K562 (cell line): ENCODE data around the gene GDF15. TPM values are rescaled to one million over a fixed set of nuclear protein-coding genes. Genes with fewer than 3 reads are reported as not detected.

Experiments used
- CSDE1 ChIP-seq, 2 experiments: fragments of 450-650 bp; IDR thresholded peaks; 2 replicates each; pipeline ENCODE4 v1.6.1; 2016; ENCODE audit warnings: mild to moderate bottlenecking in 1 of 2
- CTBP1 ChIP-seq: fragments of 450-650 bp; IDR thresholded peaks from 2 replicates; pipeline ENCODE4 v1.6.1; 2016; ENCODE audit warnings: borderline replicate concordance
- CXXC5 ChIP-seq: fragments of 250-450 bp; sonication (Bioruptor Pico); IDR thresholded peaks from 2 replicates; pipeline ENCODE4 v1.8.0; 2022; ENCODE audit warnings: inconsistent platforms, mild to moderate bottlenecking, moderate library complexity
- EP400 ChIP-seq: fragments of 450-650 bp; IDR thresholded peaks from 2 replicates; pipeline ENCODE4 v1.6.1; 2017; ENCODE audit warnings: antibody characterized with exemption, mild to moderate bottlenecking, moderate library complexity
- GABPA ChIP-seq: fragments of 200-800 bp; sonication (Bioruptor generic); conservative IDR thresholded peaks from 2 replicates; pipeline ENCODE4 v1.6.1; 2016; ENCODE audit warnings: low read depth, missing genetic modification characterization, missing compliant biosample characterization
- HMG20A ChIP-seq: fragments of 450-650 bp; formaldehyde crosslinking; conservative IDR thresholded peaks from 2 replicates; pipeline ENCODE4 v1.4.0; 2020; ENCODE audit warnings: mild to moderate bottlenecking, mixed read lengths
- HMGN3 ChIP-seq: IDR thresholded peaks from 2 replicates; pipeline ENCODE4 v1.6.1; 2011; ENCODE audit warnings: borderline replicate concordance, low read depth, mild to moderate bottlenecking, mixed read lengths, low read length; ENCODE audit not compliant: insufficient read length; ENCODE audit errors: extremely low read depth
- JUNB ChIP-seq: fragments of 450-650 bp; formaldehyde crosslinking; conservative IDR thresholded peaks from 2 replicates; pipeline ENCODE4 v1.4.0; 2020; ENCODE audit warnings: mild to moderate bottlenecking
- KDM2B ChIP-seq: fragments of 250-450 bp; sonication (Bioruptor Pico); IDR thresholded peaks from 2 replicates; pipeline ENCODE4 v1.8.0; 2021; ENCODE audit warnings: mild to moderate bottlenecking, moderate library complexity
- KDM5B ChIP-seq: fragments of 200-600 bp; sonication (generic); IDR thresholded peaks from 2 replicates; pipeline ENCODE4 v1.6.1; 2012; ENCODE audit warnings: low read depth, mild to moderate bottlenecking, moderate library complexity, low read length, control low read depth, inconsistent platforms; ENCODE audit not compliant: insufficient replicate concordance
- NCOA2 ChIP-seq, 2 experiments: fragments of 450-650 bp; IDR thresholded peaks; 2 replicates each; pipeline ENCODE4 v1.6.1; 2018; ENCODE audit warnings: mild to moderate bottlenecking in 2 of 2, moderate library complexity in 1 of 2; ENCODE audit not compliant: partially characterized antibody in 2 of 2
- NFE2 ChIP-seq: IDR thresholded peaks from 2 replicates; pipeline ENCODE4 v1.6.1; 2014; ENCODE audit warnings: antibody characterized with exemption, low read depth
- NR3C1 ChIP-seq: sonication (generic); formaldehyde crosslinking; IDR thresholded peaks from 2 replicates; pipeline ENCODE4 v1.8.1; 2022; ENCODE audit warnings: missing genetic modification reagents
- POLR2AphosphoS5 ChIP-seq: IDR thresholded peaks from 2 replicates; pipeline ENCODE4 v1.6.1; 2011; ENCODE audit warnings: mild to moderate bottlenecking, low read depth, low read length, moderate library complexity; ENCODE audit not compliant: control insufficient read depth, insufficient read depth
- RBM39 ChIP-seq: fragments of 200-400 bp; formaldehyde crosslinking; optimal IDR thresholded peaks from 2 replicates; pipeline ENCODE3; 2018; ENCODE audit warnings: low read depth, low read length
- SAFB ChIP-seq: fragments of 200-400 bp; formaldehyde crosslinking; IDR thresholded peaks from 2 replicates; pipeline ENCODE4 v1.6.1; 2017; ENCODE audit warnings: low read depth, low read length, borderline replicate concordance
- TAF7 ChIP-seq: fragments of 450-650 bp; IDR thresholded peaks from 2 replicates; pipeline ENCODE4 v1.6.1; 2016; ENCODE audit warnings: missing genetic modification characterization, missing compliant biosample characterization
- TRIM28 ChIP-seq: fragments of 450-650 bp; IDR thresholded peaks from 2 replicates; pipeline ENCODE4 v1.6.1; 2017
- ZNF146 ChIP-seq: IDR thresholded peaks from one replicate; pipeline ENCODE4 v1.6.1; 2018; ENCODE audit warnings: missing compliant biosample characterization; ENCODE audit not compliant: unreplicated experiment
- ZNF184 ChIP-seq: sonication (generic); formaldehyde crosslinking; IDR thresholded peaks from 2 replicates; pipeline ENCODE4 v1.5.0; 2020; ENCODE audit warnings: missing genetic modification reagents
- ZNF699 ChIP-seq: fragments of 250-450 bp; sonication (Bioruptor Pico); IDR thresholded peaks from 2 replicates; pipeline ENCODE4 v1.8.0; 2021; ENCODE audit warnings: mild to moderate bottlenecking, moderate library complexity; ENCODE audit not compliant: insufficient replicate concordance
- polyA plus RNA-seq, 8 experiments: library from polyadenylated mRNA; depleted of rRNA in 4 of 8; stranded (reverse) in 5 of 8; unstranded in 3 of 8; fragments of >200 nt; fragmentation: Nextera tagmentation in 2 of 8; fragmentation: Illumina TruSeq in 1 of 8; extraction: Ambion mirVana in 2 of 8; extraction: Trizol in 1 of 8; gene quantifications; 2 replicates each; pipeline versions ENCODE4 v1.2.1 to v1.2.3, GENCODE V29; 2011 to 2014; ENCODE audit warnings: inconsistent platforms in 1 of 8, missing spikeins in 1 of 8
- total RNA-seq, 7 experiments: library from RNA; depleted of rRNA in 6 of 7; stranded (reverse); fragments of >200 nt in 6 of 7; fragmentation: Illumina TruSeq in 2 of 7; extraction: Trizol in 2 of 7; gene quantifications; 2 replicates each; pipeline versions ENCODE4 v1.2.1 to v1.2.3, GENCODE V29; 2011 to 2021; ENCODE audit warnings: low replicate concordance in 1 of 7
- TF ChIP-seq, protein P1 (sequence below): fragments of 250-450 bp; sonication (Bioruptor Pico); IDR thresholded peaks from 2 replicates; pipeline ENCODE4 v1.8.0; 2021; ENCODE audit warnings: mild to moderate bottlenecking, moderate library complexity
- TF ChIP-seq, protein P2 (sequence below): fragments of 250-450 bp; sonication (Bioruptor Pico); IDR thresholded peaks from 2 replicates; pipeline ENCODE4 v1.4.0; 2020
- TF ChIP-seq, protein P3 (sequence below): fragments of 250-450 bp; sonication (Bioruptor Pico); IDR thresholded peaks from 2 replicates; pipeline ENCODE4 v1.5.0; 2022; ENCODE audit warnings: mild to moderate bottlenecking
- TF ChIP-seq, protein P4 (sequence below): sonication (generic); formaldehyde crosslinking; IDR thresholded peaks from 2 replicates; pipeline ENCODE4 v1.9.0; 2022; ENCODE audit warnings: mild to moderate bottlenecking, missing genetic modification reagents

The GDF15 gene
- total and polyA plus RNA-seq, 9 of the 15 experiments (the other 6 are each of a cell fraction or from before 2014, with no cell fraction given), result 2.3 to 82.4 (median 12.5) TPM

DNA sequence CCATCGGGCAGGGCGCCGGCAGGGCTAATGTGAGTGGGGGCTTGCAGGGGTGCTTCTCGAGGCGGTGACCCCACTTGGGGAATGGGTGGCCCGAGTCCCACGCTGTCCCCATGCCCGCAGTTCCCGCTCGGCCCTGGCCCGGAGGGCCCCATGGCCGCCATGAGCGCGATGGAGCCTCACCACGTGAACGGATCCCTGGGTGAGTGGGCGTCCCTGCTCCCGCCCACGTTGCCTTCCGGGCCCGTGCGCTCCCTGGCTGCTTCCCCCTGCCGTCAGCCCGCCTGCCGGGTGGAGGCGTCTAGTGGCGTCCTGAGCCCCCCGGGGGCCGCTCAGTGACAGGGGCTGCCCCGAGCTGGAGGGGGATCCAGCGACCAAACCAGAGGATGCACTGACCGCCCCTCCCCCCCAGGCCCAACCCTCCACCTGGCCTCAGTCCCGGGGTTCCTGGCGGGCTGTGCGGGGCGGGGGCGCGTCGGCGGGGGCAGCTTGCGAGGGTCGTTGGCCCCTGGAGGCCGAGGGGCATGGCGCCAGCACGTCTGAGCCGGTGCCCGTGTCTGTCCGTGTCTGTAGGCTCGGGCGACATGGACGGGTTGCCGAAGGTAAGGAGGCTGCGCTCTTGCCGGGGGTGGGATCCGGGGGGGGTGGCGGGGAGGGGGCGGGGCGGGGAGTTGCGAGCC, 47.2 kb downstream of the GDF15 start (continued):
- TF ChIP-seq, protein P1, sequence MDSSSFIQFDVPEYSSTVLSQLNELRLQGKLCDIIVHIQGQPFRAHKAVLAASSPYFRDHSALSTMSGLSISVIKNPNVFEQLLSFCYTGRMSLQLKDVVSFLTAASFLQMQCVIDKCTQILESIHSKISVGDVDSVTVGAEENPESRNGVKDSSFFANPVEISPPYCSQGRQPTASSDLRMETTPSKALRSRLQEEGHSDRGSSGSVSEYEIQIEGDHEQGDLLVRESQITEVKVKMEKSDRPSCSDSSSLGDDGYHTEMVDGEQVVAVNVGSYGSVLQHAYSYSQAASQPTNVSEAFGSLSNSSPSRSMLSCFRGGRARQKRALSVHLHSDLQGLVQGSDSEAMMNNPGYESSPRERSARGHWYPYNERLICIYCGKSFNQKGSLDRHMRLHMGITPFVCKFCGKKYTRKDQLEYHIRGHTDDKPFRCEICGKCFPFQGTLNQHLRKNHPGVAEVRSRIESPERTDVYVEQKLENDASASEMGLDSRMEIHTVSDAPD, result no peak
- TF ChIP-seq POLR2AphosphoS5 (no peak), ZNF184 (no peak), KDM5B (peak; percentile 38), ZNF146 (CRISPR knock-in tag) (no peak), NR3C1 (CRISPR knock-in tag) (no peak), HMG20A (CRISPR knock-in tag) (no peak), GABPA (tag) (0 out of 2 replicates have a peak, but pooled peaks have one; percentile 6), CSDE1 (IDR thresholded peaks at IDR 0.05) (no peak), NCOA2 (IDR thresholded peaks at IDR 0.05; ENCODE audit: partially characterized antibody in 2 of 2) (no peak), HMGN3 (peak; percentile 45), TAF7 (tag) (no peak), ZNF699 (CRISPR knock-in tag) (no peak), RBM39 (no peak), JUNB (no peak), EP400 (peak; percentile 88; the same call in 1 of the 2 replicates), SAFB (peak; percentile 71; the same call in 1 of the 2 replicates), NFE2 (no peak), CTBP1 (peak; percentile 45; the same call in 1 of the 2 replicates), TRIM28 (no peak), CXXC5 (CRISPR knock-in tag) (peak; percentile 40), KDM2B (CRISPR knock-in tag) (no peak)
- TF ChIP-seq, protein P2, sequence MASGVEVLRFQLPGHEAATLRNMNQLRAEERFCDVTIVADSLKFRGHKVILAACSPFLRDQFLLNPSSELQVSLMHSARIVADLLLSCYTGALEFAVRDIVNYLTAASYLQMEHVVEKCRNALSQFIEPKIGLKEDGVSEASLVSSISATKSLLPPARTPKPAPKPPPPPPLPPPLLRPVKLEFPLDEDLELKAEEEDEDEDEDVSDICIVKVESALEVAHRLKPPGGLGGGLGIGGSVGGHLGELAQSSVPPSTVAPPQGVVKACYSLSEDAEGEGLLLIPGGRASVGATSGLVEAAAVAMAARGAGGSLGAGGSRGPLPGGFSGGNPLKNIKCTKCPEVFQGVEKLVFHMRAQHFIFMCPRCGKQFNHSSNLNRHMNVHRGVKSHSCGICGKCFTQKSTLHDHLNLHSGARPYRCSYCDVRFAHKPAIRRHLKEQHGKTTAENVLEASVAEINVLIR (CRISPR knock-in tag), result no peak
- TF ChIP-seq, protein P3, sequence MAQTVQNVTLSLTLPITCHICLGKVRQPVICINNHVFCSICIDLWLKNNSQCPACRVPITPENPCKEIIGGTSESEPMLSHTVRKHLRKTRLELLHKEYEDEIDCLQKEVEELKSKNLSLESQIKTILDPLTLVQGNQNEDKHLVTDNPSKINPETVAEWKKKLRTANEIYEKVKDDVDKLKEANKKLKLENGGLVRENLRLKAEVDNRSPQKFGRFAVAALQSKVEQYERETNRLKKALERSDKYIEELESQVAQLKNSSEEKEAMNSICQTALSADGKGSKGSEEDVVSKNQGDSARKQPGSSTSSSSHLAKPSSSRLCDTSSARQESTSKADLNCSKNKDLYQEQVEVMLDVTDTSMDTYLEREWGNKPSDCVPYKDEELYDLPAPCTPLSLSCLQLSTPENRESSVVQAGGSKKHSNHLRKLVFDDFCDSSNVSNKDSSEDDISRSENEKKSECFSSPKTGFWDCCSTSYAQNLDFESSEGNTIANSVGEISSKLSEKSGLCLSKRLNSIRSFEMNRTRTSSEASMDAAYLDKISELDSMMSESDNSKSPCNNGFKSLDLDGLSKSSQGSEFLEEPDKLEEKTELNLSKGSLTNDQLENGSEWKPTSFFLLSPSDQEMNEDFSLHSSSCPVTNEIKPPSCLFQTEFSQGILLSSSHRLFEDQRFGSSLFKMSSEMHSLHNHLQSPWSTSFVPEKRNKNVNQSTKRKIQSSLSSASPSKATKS (CRISPR knock-in tag), result no peak
- TF ChIP-seq, protein P4, sequence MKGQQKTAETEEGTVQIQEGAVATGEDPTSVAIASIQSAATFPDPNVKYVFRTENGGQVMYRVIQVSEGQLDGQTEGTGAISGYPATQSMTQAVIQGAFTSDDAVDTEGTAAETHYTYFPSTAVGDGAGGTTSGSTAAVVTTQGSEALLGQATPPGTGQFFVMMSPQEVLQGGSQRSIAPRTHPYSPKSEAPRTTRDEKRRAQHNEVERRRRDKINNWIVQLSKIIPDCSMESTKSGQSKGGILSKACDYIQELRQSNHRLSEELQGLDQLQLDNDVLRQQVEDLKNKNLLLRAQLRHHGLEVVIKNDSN, result peak; percentile 82
